ENCODE measurements around the gene LRRTM2.
"Not testable (repeated sequence)": the region's sequence is repeated elsewhere in the genome, so short reads cannot be mapped to it uniquely, and the experiment has no call there.

DNA sequence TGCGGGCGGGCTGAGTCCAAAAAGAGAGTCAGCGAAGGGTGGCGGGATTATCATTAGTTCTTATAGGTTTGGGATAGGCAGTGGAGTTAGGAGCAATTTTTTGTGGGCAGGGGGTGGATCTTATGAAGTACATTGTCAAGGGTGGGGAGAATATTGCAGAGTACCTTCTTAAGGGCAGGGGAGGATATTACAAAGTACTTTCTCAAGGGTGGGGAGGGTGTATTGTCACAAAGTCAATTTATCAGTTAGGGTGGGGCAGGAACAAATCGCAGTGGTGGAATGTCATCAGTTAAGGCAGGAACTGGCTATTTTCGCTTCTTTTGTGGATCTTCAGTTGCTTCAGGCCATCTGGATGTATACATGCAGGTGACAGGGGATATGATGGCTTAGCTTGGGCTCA lies 40.3 kb downstream of the LRRTM2 start:
- TF ChIP-seq EZH2 (IDR thresholded peaks at IDR 0.05); FOXP2 (optimal IDR thresholded peaks at IDR 0.05; ENCODE audit: control extremely low read depth, extremely low read length, insufficient read depth): not testable (repeated sequence)

All from SK-N-MC (cell line).